T-helper 22 cell (primary cell): ENCODE measurements around the gene SYCP3.
A peak's percentile ranks its signal among the peaks of the same experiment; 100 is the strongest.

Source experiments
- DNase-seq: peaks from one replicate; pipeline ENCODE4 v3.0.0-alpha.2; 2020; ENCODE audit warnings: low read depth

The SYCP3 gene

DNA sequence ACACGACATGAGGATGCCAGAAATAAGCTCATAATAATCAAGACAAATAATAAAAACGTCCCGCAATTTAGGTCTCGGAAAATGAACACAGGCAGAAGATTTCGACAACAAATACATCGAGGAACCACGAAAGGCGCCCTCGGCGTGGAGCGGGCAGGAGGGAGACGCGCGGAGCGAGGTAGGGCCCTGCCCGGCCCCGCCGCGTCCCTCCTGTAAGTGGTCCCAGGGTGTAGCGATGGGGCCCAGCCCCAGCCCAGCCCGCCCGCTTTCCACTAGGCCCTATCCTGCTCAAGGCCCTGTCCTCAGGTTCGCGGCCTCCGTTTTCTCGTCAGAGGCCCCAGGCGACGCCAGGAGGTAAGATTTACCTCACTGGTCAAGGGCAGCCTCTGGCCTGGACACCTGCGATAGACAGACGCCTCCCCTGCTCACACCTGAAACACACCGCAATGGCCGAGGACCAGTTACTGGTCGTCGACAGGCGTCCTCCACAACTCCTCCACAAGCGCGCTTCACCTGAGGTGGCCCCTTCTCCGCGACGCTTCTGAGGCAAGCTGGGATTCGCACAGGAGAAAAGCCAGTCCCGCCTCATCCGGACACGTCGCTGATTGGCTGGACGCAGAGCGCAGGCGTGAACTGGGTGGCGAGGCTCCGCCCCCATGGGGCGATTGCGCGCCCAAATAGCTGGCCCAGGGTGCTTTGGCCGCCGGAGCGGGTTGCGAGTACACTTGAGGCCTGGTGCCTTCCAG, at the start of gene SYCP3:
Gene SYCP3, minus strand, starts transcription at position 543 of the 746 bp plus-strand sequence. CDS start 1,527 bp downstream, outside the sequence.
- no peak for DNase-seq

GRCh38 chr12:101785671-101786070, 46.4 kb upstream of the SYCP3 start:
- DNase-seq, result no peak

GRCh38 chr12:101784376-101784775, 45.1 kb upstream of the SYCP3 start:
- no peak for DNase-seq

DNA sequence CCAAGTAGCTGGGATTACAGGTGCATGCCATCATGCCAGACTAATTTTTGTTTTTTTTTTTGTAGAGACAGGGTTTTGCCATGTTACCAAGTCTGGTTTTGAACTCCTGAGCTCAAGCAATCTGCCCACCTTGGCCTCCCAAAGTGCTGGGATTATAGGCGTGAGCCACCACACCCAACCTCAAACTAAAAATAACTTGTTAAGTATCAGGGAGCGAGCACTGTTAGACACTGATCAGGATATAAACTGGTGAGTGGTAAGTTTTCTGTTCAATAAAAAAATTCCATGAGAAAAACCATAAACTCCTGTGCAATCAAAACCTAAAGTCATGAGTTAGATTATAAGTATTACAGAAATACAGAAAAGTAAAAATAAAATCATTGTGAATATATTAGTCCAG, 44.6 kb upstream of the SYCP3 start:
- no peak for DNase-seq

DNA sequence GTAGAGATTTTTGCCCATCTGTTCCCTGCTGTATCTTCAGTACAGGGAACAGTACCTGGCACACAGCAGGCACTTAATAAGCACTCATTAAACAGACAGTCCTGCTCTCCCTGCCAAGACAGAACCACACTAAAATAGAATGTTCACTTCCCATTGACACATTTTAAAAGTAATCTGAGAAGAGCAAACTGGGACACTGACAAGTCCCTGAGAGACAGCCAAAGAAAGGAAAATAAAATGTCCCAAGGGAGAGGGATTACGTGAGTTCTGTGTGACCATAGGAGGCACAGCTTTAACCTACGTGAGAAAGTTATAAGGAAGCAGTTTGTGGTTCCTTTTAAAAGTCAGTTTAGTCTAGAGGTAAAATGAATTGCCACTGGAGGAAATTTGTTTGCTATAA, 43.9 kb upstream of the SYCP3 start:
- no peak for DNase-seq

- no peak for DNase-seq
Measured at GRCh38 chr12:101782273-101782731, 43.0 kb upstream of the SYCP3 start.

GRCh38 chr12:101781834-101782233, 42.6 kb upstream of the SYCP3 start:
- no peak for DNase-seq

DNA sequence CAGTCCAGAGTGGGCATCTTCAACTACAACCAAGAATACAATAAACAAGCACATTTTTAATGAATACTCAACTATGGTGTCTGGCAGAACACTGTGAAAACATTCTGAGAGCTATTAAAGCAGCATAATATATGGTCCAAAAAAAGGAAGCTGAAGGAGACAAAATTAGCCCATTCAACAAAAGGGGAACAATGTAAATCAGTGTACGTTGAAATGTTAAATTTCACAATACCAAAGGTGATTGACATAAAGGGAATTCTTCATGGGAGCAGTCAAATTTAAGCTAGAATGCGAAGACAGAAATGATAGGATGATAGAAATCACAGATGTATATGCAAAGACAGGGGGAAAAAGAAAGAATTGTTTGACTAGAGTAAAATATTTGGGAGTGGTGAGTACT, 41.3 kb upstream of the SYCP3 start:
- no peak for DNase-seq

- DNase-seq, result no peak
Measured at GRCh38 chr12:101779626-101780025, 40.4 kb upstream of the SYCP3 start.

DNA sequence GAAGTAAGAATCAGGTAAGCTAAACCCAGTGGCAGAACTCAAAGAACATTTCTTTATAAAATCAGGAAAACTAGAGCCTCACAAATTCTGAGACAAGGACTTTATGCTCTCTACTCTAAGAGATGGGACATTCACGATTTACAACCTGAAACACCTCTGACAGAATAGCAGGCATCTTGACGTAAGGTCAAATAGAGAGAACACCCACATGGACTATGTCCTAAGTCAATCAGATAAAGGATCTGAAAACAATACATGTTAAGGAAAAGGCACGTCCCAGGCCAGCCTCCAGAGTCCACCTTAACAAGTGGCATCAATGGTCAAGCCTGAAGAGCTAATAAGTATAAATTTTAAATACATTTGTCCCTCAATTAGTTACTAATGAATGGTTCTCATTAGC, 39.9 kb upstream of the SYCP3 start:
- no peak for DNase-seq

- DNase-seq, result no peak
Measured at GRCh38 chr12:101777978-101778377, 38.7 kb upstream of the SYCP3 start.

DNA sequence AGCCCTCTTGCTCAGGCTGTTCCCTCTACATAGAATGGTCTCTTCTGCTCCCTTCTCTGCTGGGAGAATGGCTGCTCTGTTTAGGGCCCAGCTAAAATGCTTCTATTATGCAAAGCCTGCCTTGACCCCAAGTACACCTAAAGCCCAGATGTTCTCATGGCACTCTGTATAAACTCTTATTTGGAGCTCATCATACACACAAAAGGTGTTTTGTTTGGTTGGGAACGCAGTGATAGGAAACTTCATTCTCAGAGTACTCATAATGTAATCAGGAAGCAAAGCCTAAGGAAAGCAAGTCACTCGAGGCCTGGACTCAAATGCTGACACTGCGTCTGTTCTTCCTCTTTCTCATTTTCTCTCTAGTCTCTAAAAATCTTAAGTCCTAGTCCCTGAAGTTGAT, 38.2 kb upstream of the SYCP3 start:
- no peak for DNase-seq

DNA sequence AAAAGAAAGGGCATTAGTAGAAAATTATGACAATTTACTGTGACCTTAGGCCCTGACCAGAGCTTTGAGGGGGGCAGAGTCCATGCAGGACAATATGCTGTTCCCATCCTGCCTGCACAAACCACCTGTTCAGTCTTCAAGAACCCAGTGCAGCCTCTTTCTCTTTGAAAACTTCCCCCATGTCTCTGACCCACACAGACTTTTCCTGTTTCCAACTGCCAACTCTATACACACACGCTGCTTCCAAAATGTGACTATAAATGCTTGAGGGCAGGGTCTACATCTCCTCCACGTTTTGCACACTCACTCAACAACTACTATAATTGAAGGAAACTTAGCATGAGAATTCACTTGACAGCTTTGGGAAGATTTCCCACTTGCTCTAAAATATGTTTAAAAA, 36.6 kb upstream of the SYCP3 start:
- no peak for DNase-seq

- peak; percentile 21 for DNase-seq
Measured at GRCh38 chr12:101773650-101774162, 34.4 kb upstream of the SYCP3 start.

- no peak for DNase-seq
Measured at GRCh38 chr12:101772012-101772775, 32.9 kb upstream of the SYCP3 start.

GRCh38 chr12:101769865-101770264, 30.6 kb upstream of the SYCP3 start:
- no peak for DNase-seq

- DNase-seq, result no peak
Measured at GRCh38 chr12:101768781-101769180, 29.5 kb upstream of the SYCP3 start.

DNA sequence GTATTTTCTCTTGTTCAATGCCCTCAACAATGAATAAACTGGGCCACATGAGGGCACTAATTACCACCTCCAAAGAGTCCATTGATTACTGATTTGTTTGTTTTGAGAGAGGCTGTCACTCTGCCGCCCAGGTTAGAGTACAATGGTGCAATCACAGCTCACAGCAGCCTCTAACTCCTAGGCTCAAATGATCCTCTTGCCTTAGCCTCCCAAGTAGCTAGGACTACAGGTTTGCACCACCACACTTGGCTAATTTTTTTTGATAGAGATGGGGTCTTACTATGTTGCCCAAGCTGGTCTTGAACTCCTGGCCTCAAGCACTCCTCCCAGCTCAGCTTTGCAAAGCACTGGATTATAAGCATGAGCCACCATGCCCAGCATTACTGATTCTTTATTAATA, 28.3 kb upstream of the SYCP3 start:
- DNase-seq, result no peak

- no peak for DNase-seq
Measured at GRCh38 chr12:101764051-101764792, 25.0 kb upstream of the SYCP3 start.

DNA sequence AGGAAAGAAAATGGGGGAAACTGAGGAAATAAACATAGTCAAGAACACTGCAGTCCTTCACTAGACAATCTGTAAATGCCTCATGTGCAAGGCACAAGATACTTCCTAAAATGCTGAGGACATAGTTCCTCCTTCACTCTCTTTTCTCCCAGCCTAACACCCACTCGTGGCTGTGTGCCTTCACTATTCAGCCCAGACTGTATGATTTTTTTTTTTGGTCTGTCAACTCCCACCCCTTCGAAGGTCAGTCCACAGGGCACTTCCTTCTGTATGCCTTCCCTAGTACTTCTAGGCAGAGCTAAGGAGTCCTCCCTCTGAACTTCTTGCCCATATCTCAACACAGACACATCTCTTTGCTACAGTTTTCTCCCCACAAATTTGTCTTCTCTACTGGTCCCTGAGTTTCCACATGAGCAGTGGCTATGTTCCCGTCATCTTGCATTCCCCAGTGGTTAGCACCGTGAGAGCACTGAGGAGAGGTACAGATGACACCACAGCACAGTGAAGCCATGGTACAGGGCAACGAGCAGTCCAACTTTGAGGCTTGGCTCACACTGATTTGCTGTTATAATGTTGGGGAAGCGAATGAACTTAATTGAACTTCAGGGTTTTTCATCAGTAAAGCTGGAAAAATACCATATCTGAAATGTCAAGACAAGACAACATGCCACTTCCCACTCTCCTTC, 24.1 kb upstream of the SYCP3 start:
- DNase-seq, result no peak

GRCh38 chr12:101761781-101762180, 22.5 kb upstream of the SYCP3 start:
- DNase-seq, result no peak

GRCh38 chr12:101761350-101761749, 22.1 kb upstream of the SYCP3 start:
- no peak for DNase-seq
